H1 (cell line): ENCODE data around the gene PCBP4. TPM values are rescaled to one million over a fixed set of nuclear protein-coding genes. Genes with fewer than 3 reads are reported as not detected.

ENCODE experiments used
- ATF2 ChIP-seq: IDR thresholded peaks from 2 replicates; pipeline ENCODE4 v1.6.1; 2012; ENCODE audit warnings: low read length, inconsistent platforms
- ATF3 ChIP-seq: IDR thresholded peaks from 2 replicates; pipeline ENCODE4 v1.6.1; 2011; ENCODE audit warnings: low read depth, mild to moderate bottlenecking, low read length; ENCODE audit not compliant: insufficient read depth
- BACH1 ChIP-seq: IDR thresholded peaks from 2 replicates; pipeline ENCODE4 v1.6.1; 2012; ENCODE audit warnings: low read length, improper control_type of control experiment
- CBX5 ChIP-seq: fragments of 300-800, 300-1000 bp; sonication (generic); IDR thresholded peaks from 2 replicates; pipeline ENCODE4 v1.7.1; 2016; ENCODE audit warnings: antibody characterized with exemption, low read length, low read depth
- HDAC2 ChIP-seq, 2 experiments: fragments of 300-600 bp in 1 of 2; sonication (generic) in 1 of 2; IDR thresholded peaks; 2 replicates each; pipeline ENCODE4 v1.6.1; 2011 to 2012; ENCODE audit warnings: low read depth in 2 of 2, low read length in 2 of 2, mild to moderate bottlenecking in 2 of 2, moderate library complexity in 2 of 2, borderline replicate concordance in 1 of 2, inconsistent platforms in 1 of 2
- HDAC6 ChIP-seq: IDR thresholded peaks from one replicate; pipeline ENCODE4 v1.7.1; 2012; ENCODE audit warnings: low read depth, mild to moderate bottlenecking, inconsistent platforms, low read length, moderate library complexity
- JUND ChIP-seq: IDR thresholded peaks from 2 replicates; pipeline ENCODE4 v1.6.1; 2011; ENCODE audit warnings: mild to moderate bottlenecking, improper control_type of control experiment, low read length
- KDM4A ChIP-seq: IDR thresholded peaks from one replicate; pipeline ENCODE4 v1.7.1; 2012; ENCODE audit warnings: low read depth, mild to moderate bottlenecking, moderate library complexity, low read length, inconsistent platforms; ENCODE audit not compliant: severe bottlenecking
- RXRA ChIP-seq: IDR thresholded peaks from 2 replicates; pipeline ENCODE4 v1.6.1; 2011; ENCODE audit warnings: low read depth, mild to moderate bottlenecking, low read length, moderate library complexity; ENCODE audit not compliant: insufficient read depth
- SRF ChIP-seq: IDR thresholded peaks from 2 replicates; pipeline ENCODE4 v1.6.1; 2011; ENCODE audit warnings: mild to moderate bottlenecking, low read depth, low read length, moderate library complexity
- YY1 ChIP-seq: IDR thresholded peaks from 2 replicates; pipeline ENCODE4 v1.6.1; 2011; ENCODE audit warnings: low read depth, mild to moderate bottlenecking, low read length
- polyA plus RNA-seq, 7 experiments: library from polyadenylated mRNA; depleted of rRNA in 3 of 7; stranded (reverse) in 5 of 7; unstranded in 2 of 7; fragments of >200 nt in 5 of 7; fragments of 200-250 nt in 2 of 7; gene quantifications; 1 replicate in 5 of 7; 2 replicates in 1 of 7; 4 replicates in 1 of 7; pipeline versions ENCODE4 v1.2.1 to v1.2.3, GENCODE V29; 2011 to 2013; ENCODE audit warnings: missing spikeins in 2 of 7, mixed read lengths in 2 of 7
- total RNA-seq: library from RNA; stranded (reverse); fragmentation: NEBNext Ultra II Directional; extraction: Animal tissue kit (Norgen Biotek cat#: 25700); gene quantifications from 2 replicates; pipeline ENCODE4 v1.2.1, GENCODE V29; 2021

PCBP4 gene
- total and polyA plus RNA-seq, 2 of the 8 experiments (the other 6 are each of a cell fraction or from before 2014, with no cell fraction given): 16.4 to 34.1 TPM

- TF ChIP-seq ATF3: no peak
- TF ChIP-seq RXRA: no peak
- no peak for TF ChIP-seq ATF2
- no peak for TF ChIP-seq CBX5
- no peak for TF ChIP-seq SRF
- no peak for TF ChIP-seq HDAC6
- TF ChIP-seq BACH1: no peak
- no peak for TF ChIP-seq KDM4A
- no peak for TF ChIP-seq JUND
- TF ChIP-seq YY1: no peak
- TF ChIP-seq HDAC2 (IDR thresholded peaks at IDR 0.05; ENCODE audit: borderline replicate concordance in 1 of 2, low read depth in 2 of 2, low read length in 2 of 2): no peak
Observed at GRCh38 chr3:51938780-51939425, 28.4 kb downstream of the PCBP4 start (continued).
